Measurements from ENCODE around the gene DRD3.

DRD3 gene

DNA sequence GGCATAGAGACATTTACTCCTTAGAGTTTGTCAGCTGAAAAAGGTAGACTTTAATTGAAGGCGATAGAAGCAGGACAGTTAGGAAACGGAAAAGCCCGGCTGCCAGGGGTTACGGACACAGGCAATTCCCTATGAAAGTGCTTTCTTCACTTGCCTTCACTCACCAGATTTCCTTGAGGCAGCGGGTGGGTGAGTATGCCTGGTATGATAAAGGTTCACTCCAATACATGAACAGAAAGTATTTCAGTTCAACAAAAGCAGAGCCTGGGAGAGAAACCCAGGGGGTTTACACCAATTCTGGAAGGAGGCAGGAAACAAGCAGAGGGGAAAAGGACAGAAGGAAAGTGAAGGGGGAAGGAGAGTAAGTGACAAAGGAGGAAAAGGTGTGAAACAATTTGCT is 68.4 kb downstream of the DRD3 start:
- Histone ChIP-seq H3K27ac (ENCODE audit: low read depth, low read length) (no peak overlapping the region), H3K36me3 (ENCODE audit: control insufficient read depth, insufficient read depth, low read length) (no peaks in the 10 kb centered on the region), H3K27me3 (ENCODE audit: control insufficient read depth, insufficient read depth, low read length) (no peaks in the 10 kb centered on the region), H3K9ac (ENCODE audit: low read length) (no peak overlapping the region), H3K4me3 (ENCODE audit: low read length) (no peak overlapping the region), H3K4me1 (ENCODE audit: control insufficient read depth, insufficient read depth, low read length) (no peaks in the 10 kb centered on the region)

DNA sequence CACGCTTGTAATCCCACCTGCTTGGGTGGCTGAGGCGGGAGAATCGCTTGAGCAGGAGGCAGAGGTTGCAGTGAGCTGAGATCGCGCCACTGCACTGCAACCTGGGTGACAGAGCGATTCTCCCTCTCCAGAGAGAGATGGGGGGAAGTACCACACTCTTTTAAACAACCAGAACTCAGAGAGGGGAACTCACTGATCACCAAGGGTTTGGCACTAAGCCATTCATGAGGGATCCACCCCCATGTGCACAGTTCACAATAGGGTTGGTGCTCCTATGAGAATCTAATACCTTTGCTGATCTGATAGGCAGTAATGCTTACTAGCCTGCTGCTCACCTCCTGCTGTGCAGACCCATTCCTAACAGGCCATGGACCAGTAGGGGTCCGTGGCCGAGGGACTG is 70.7 kb downstream of the DRD3 start:
- H3K9ac ChIP-seq (ENCODE audit: low read length), result no peak overlapping the region
- no peaks in the 10 kb centered on the region for H3K36me3 ChIP-seq (ENCODE audit: control insufficient read depth, insufficient read depth, low read length)
- H3K4me1 ChIP-seq (ENCODE audit: control insufficient read depth, insufficient read depth, low read length), result no peaks in the 10 kb centered on the region
- no peak overlapping the region for H3K4me3 ChIP-seq (ENCODE audit: low read length)
- no peak overlapping the region for H3K27ac ChIP-seq (ENCODE audit: low read depth, low read length)
- H3K27me3 ChIP-seq (ENCODE audit: control insufficient read depth, insufficient read depth, low read length), result no peaks in the 10 kb centered on the region

DNA sequence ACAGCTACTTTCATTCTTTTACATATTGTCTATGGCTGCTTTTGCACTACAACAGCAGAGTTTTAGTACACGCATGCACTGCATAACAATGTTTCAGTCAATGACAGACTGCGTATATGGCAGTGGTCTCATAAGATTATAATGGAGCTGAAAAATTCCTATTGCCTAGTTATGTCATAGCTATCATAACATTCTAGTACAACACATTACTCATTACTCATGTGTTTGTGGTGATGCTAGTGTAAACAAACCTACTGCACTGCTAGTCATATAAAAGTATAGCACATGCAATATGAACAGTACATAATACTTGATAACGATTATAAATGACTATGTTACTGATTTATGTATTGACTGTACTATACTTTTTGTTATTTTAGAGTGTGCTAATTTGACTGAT is 74.4 kb downstream of the DRD3 start:
- H3K27ac ChIP-seq (ENCODE audit: low read depth, low read length), result no peak overlapping the region
- no peaks in the 10 kb centered on the region for H3K27me3 ChIP-seq (ENCODE audit: control insufficient read depth, insufficient read depth, low read length)
- no peaks in the 10 kb centered on the region for H3K36me3 ChIP-seq (ENCODE audit: control insufficient read depth, insufficient read depth, low read length)
- H3K4me1 ChIP-seq (ENCODE audit: control insufficient read depth, insufficient read depth, low read length), result no peaks in the 10 kb centered on the region
- no peak overlapping the region for H3K4me3 ChIP-seq (ENCODE audit: low read length)
- no peak overlapping the region for H3K9ac ChIP-seq (ENCODE audit: low read length)

DNA sequence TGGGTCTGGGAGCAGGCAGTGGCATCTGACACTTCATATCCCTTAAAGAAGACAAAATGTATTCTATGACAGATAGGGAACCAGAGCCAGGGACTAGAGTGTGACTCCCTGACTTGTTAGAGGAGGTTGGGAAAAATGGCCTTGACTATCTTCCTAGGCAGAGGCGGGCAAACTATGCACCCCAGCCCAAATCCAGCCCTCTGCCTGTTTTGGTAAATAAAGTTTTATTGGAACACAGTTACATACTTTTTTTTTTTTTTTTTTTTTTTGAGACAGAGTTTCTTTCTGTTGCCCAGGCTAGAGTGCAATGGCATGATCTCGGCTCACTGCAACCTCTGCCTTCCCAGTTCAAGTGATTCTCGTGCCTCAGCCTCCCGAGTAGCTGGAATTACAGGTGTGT is 75.0 kb downstream of the DRD3 start:
- Histone ChIP-seq H3K27ac (ENCODE audit: low read depth, low read length) (no peak overlapping the region), H3K36me3 (ENCODE audit: control insufficient read depth, insufficient read depth, low read length) (no peaks in the 10 kb centered on the region), H3K27me3 (ENCODE audit: control insufficient read depth, insufficient read depth, low read length) (no peaks in the 10 kb centered on the region), H3K9ac (ENCODE audit: low read length) (no peak overlapping the region), H3K4me1 (ENCODE audit: control insufficient read depth, insufficient read depth, low read length) (no peaks in the 10 kb centered on the region), H3K4me3 (ENCODE audit: low read length) (no peak overlapping the region)

DNA sequence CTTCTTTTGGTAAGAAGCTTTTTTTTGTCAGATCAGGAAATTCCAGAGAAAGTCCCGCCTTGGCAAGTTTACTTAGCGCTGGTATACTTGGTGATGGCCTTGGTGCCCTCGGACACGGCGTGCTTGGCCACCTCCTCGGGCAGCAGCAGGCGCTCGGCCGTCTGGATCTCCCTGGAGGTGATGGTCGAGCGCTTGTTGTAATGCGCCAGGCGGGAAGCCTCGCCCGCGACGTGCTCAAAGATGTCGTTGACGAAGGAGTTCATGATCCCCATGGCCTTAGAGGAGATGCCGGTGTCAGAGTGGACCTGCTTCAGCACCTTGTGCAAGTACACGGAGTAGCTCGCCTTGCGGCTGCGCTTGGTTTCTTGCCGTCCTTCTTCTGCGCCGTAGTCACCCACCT is 75.7 kb downstream of the DRD3 start:
- H3K27me3 ChIP-seq (ENCODE audit: control insufficient read depth, insufficient read depth, low read length), result no peaks in the 10 kb centered on the region
- H3K4me3 ChIP-seq (ENCODE audit: low read length), result no peak overlapping the region
- H3K4me1 ChIP-seq (ENCODE audit: control insufficient read depth, insufficient read depth, low read length), result no peaks in the 10 kb centered on the region
- H3K9ac ChIP-seq (ENCODE audit: low read length), result no peak overlapping the region
- H3K36me3 ChIP-seq (ENCODE audit: control insufficient read depth, insufficient read depth, low read length), result no peaks in the 10 kb centered on the region
- no peak overlapping the region for H3K27ac ChIP-seq (ENCODE audit: low read depth, low read length)

DNA sequence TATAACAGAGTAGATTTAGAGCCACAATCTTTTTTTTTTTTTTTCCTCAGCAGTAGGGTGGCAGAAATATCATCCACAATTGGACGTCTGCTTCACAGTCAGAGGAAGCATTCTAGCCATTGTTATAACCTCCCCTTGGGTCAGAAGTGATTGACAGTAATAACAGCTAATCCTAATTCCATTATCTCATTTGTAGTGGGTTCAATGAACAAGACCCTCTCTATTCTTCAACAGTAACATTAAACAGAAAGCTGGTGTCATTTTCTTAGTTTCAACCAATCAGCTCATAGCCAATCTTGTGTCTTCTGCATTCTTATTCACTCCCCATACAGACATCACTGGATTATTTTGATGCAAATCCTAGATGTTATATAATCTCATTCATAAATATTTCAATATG is 77.8 kb downstream of the DRD3 start:
- Histone ChIP-seq H3K9ac (ENCODE audit: low read length) (no peak overlapping the region), H3K36me3 (ENCODE audit: control insufficient read depth, insufficient read depth, low read length) (no peaks in the 10 kb centered on the region), H3K27me3 (ENCODE audit: control insufficient read depth, insufficient read depth, low read length) (no peaks in the 10 kb centered on the region), H3K4me3 (ENCODE audit: low read length) (no peak overlapping the region), H3K4me1 (ENCODE audit: control insufficient read depth, insufficient read depth, low read length) (no peaks in the 10 kb centered on the region), H3K27ac (ENCODE audit: low read depth, low read length) (no peak overlapping the region)

DNA sequence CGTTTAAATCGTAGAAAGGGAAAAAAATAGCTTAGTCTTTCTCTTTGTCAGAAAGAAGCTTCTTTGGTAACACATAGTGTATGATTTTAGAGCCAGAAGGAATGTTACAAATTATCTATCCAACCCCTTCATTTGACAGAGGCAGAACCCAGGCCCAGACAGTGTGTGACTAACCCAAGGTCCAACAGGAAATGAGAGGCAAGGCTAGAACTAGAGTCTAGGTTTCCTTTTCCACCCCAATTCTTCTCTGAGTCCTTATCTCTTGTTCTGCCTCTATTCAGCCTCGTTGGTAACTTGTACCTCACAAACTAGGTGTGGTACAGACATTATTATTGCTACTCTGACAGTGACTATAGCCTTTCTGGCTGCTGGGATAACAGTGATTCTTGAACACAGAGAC is 83.1 kb downstream of the DRD3 start:
- Histone ChIP-seq H3K9ac (ENCODE audit: low read length) (no peak overlapping the region), H3K4me1 (ENCODE audit: control insufficient read depth, insufficient read depth, low read length) (no peaks in the 10 kb centered on the region), H3K4me3 (ENCODE audit: low read length) (no peak overlapping the region)

DNA sequence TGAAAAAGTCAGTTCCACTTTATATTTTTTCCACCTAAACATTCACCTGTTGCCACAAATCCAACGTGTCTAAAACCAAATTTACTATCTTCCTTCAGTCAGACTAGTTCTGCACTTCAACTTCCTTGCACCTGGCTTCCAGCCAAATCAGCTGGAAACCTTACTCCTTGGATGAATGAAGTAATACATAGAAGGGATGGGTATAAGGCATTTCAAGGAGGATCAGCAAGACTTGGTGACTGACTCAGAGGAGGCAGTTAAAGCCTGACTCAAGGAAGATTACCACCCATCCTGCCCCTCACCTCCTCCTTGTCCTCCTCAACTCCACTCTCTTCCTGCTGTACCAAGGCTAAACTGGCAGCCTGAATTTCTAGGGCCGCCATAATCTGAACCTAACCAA is 85.3 kb downstream of the DRD3 start:
- Histone ChIP-seq H3K27me3 (ENCODE audit: control insufficient read depth, insufficient read depth, low read length) (no peaks in the 10 kb centered on the region), H3K27ac (ENCODE audit: low read depth, low read length) (no peak overlapping the region), H3K9ac (ENCODE audit: low read length) (no peak overlapping the region), H3K36me3 (ENCODE audit: control insufficient read depth, insufficient read depth, low read length) (no peaks in the 10 kb centered on the region), H3K4me1 (ENCODE audit: control insufficient read depth, insufficient read depth, low read length) (no peaks in the 10 kb centered on the region), H3K4me3 (ENCODE audit: low read length) (no peak overlapping the region)

More for the DNA sequence above, 83.1 kb downstream of the DRD3 start:
- Histone ChIP-seq H3K27ac (ENCODE audit: low read depth, low read length) (no peak overlapping the region), H3K36me3 (ENCODE audit: control insufficient read depth, insufficient read depth, low read length) (no peaks in the 10 kb centered on the region), H3K27me3 (ENCODE audit: control insufficient read depth, insufficient read depth, low read length) (no peaks in the 10 kb centered on the region)

DNA sequence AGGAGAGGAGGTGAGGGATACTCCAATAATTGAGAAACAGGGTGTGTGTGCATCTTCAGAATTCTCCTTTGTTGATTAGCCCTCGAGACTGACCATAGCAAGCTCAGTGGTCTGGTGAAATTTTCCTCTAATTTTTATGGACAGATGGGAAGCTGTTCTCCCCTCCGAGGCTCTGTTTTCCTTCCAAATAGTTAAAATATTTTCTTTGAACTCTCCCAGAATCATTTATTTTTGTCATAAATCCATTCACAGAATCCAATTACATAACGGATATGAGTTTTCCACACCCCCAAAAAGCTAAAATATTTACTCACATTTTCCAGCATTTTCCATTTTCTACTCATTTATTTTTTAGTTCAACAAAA is 85.9 kb downstream of the DRD3 start:
- H3K36me3 ChIP-seq (ENCODE audit: control insufficient read depth, insufficient read depth, low read length), result no peaks in the 10 kb centered on the region
- no peaks in the 10 kb centered on the region for H3K27me3 ChIP-seq (ENCODE audit: control insufficient read depth, insufficient read depth, low read length)
- H3K27ac ChIP-seq (ENCODE audit: low read depth, low read length), result no peak overlapping the region
- H3K4me1 ChIP-seq (ENCODE audit: control insufficient read depth, insufficient read depth, low read length), result no peaks in the 10 kb centered on the region
- H3K4me3 ChIP-seq (ENCODE audit: low read length), result no peak overlapping the region
- H3K9ac ChIP-seq (ENCODE audit: low read length), result no peak overlapping the region

DNA sequence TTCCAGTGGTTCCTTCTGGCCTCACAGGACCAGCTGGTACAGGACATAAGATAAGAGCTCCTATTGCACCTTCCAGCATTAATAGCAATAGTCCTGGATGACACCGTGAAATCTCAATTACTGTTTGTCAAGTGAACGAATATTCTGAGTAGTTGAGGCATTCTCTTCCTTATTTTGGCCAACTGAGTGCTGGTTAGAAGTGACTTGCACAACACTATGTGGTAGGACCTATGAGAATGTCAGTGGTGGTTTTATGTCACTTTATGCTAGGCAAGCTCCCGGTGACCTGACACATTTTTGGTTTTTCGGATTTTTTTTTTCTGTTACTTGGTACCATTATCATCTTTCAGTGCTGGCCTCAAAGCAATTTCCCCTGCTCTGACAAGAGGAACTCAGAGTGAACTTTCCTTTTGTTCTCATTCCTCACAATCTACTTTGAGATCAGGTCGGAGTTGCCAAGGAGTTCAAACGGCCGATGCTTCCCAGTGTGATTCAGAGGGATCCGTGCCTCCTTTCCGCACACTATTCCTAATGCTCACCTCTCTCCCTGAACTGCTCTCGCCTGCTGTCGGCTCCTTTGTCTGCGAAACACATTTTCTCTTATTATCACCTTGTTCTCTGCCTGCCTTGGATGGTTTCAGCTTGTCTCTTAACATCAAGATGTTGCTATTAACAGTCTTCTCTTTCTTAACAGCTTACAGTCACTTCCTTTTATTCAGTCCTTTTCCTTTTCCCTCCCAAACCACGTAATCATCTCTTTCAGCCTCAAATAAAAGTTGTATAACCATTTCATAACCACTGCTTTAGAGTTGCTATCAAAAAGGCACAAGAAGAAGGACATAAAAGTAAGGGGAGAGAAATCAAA is 86.5 kb downstream of the DRD3 start:
- Histone ChIP-seq H3K27ac (ENCODE audit: low read depth, low read length) (no peak overlapping the region), H3K9ac (ENCODE audit: low read length) (no peak overlapping the region), H3K27me3 (ENCODE audit: control insufficient read depth, insufficient read depth, low read length) (no peaks in the 10 kb centered on the region), H3K4me3 (ENCODE audit: low read length) (no peak overlapping the region), H3K4me1 (ENCODE audit: control insufficient read depth, insufficient read depth, low read length) (no peaks in the 10 kb centered on the region), H3K36me3 (ENCODE audit: control insufficient read depth, insufficient read depth, low read length) (no peaks in the 10 kb centered on the region)

DNA sequence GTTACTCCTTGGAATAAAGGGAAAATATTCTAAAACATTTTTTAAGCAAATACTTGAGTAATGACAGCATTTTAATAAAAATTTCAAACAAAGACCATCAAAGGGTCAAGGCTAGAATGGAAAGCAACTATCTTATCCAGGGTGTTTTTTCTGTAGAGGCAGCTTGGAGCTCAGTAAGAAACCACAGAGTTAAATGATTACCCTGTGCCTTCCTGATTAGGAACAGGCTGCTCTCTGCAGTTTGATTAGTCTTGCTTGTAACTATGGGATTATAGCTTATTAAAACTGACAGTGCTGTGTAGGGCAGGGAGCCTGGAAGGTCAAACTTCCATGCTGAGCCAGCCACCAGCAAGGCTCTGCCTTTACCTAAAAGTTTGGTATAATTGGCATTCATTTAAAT is 89.2 kb downstream of the DRD3 start:
- Histone ChIP-seq H3K4me3 (ENCODE audit: low read length) (no peak overlapping the region), H3K27me3 (ENCODE audit: control insufficient read depth, insufficient read depth, low read length) (no peaks in the 10 kb centered on the region), H3K27ac (ENCODE audit: low read depth, low read length) (no peak overlapping the region), H3K9ac (ENCODE audit: low read length) (no peak overlapping the region), H3K36me3 (ENCODE audit: control insufficient read depth, insufficient read depth, low read length) (peaks cover 10% of the 10 kb centered on the region), H3K4me1 (ENCODE audit: control insufficient read depth, insufficient read depth, low read length) (no peaks in the 10 kb centered on the region)

DNA sequence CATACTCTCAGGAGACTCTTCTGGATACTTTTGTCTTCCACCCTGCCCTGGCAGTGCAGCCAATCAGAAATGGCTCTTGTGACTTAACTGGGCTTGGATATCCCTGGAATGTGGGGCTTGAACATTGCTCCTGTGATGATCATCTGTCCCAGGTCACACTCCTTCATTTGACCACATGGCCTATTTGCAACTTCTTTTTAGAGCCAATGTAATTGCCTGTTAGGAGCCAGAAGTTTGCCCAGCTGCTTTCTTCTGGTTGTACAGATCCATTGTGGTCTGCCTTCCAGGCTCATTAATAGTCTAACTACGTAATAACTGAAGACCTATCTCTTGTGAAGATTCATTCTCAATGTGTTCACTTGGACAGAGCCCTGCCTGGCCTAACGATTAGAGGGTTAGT is 92.5 kb downstream of the DRD3 start:
- Histone ChIP-seq H3K4me1 (ENCODE audit: control insufficient read depth, insufficient read depth, low read length) (no peaks in the 10 kb centered on the region), H3K27me3 (ENCODE audit: control insufficient read depth, insufficient read depth, low read length) (no peaks in the 10 kb centered on the region), H3K4me3 (ENCODE audit: low read length) (no peak overlapping the region), H3K27ac (ENCODE audit: low read depth, low read length) (no peak overlapping the region), H3K9ac (ENCODE audit: low read length) (no peak overlapping the region), H3K36me3 (ENCODE audit: control insufficient read depth, insufficient read depth, low read length) (peaks cover 13% of the 10 kb centered on the region)

DNA sequence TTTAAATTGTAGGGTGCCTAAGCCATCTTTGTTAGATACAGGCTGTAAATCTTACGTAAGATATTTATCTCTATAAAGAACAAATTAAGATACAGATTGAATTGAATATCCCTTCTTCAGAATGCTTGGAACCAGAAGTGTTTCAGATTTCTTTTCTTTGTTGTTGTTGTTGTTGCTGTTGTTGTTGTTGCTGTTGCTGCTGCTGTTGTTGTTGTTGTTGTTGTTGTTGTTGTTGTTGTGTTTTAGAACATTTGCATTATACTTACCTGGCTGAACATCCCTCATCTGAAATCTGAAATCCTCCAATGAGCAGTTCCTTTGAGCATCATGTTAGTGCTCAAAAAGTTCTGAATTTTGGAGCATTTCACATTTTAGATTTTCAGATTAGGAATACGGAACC is 95.7 kb downstream of the DRD3 start:
- H3K27ac ChIP-seq (ENCODE audit: low read depth, low read length), result no peak overlapping the region
- H3K27me3 ChIP-seq (ENCODE audit: control insufficient read depth, insufficient read depth, low read length), result no peaks in the 10 kb centered on the region
- H3K9ac ChIP-seq (ENCODE audit: low read length), result no peak overlapping the region
- no peak overlapping the region for H3K4me3 ChIP-seq (ENCODE audit: low read length)
- H3K4me1 ChIP-seq (ENCODE audit: control insufficient read depth, insufficient read depth, low read length), result no peaks in the 10 kb centered on the region
- H3K36me3 ChIP-seq (ENCODE audit: control insufficient read depth, insufficient read depth, low read length), result peaks cover 15% of the 10 kb centered on the region
